UCSD-AML1 (cell line): ENCODE results near the gene L3MBTL1.
A peak's percentile ranks its signal among the peaks of the same experiment; 100 is the strongest.
"Not testable (repeated sequence)": the region's sequence is repeated elsewhere in the genome, so short reads cannot be mapped to it uniquely, and the experiment has no call there.

Experiments
- DNase-seq: peaks from one replicate; lab custom pipeline; 2025; ENCODE audit not compliant: unreplicated experiment; lab: John Stamatoyannopoulos, UW

Gene L3MBTL1

DNA sequence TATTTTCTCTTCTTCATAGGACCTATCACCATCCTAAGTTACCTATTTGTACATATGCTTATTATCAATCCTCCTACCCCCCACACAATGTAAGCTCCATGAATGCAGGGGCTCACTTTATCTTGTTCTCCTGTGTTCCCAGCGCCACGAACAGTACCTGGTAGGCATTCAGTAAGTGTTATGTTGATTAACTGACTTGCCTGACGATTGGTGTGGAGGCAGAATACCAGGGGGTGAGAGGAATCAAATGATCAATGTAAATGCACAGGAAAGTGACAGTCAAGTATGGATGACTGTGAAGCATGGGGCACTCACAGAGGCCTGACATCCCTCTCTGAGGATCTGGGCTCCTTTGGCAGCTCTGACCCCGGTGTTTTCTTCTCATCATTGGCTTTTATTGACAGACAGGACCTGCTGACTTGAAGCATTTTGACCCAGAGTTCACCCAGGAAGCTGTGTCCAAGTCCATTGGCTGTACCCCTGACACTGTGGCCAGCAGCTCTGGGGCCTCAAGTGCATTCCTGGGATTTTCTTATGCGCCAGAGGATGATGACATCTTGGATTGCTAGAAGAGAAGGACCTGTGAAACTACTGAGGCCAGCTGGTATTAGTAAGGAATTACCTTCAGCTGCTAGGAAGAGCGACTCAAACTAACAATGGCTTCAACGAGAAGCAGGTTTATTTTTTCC is 77.1 kb downstream of the L3MBTL1 start:
- no peak for DNase-seq

DNA sequence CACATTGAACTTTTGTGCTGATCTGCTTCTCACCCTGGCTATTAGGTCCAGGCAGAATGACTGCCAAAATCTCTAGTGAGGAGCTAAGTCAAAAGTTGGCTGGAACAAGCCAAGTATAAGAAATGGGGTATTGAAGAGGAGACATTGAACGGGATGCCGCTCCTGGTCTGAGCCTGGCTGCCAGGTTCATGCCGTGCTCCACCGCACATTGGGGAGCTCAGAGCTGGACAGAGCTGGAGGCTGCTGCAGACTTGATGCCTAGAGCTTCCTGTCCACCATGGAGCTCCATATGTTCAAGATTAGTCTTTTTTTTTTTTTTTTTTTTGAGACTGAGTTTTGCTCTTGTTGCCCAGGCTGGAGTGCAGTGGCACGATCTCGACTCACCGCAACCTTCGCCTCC is 79.1 kb downstream of the L3MBTL1 start:
- no peak for DNase-seq

DNA sequence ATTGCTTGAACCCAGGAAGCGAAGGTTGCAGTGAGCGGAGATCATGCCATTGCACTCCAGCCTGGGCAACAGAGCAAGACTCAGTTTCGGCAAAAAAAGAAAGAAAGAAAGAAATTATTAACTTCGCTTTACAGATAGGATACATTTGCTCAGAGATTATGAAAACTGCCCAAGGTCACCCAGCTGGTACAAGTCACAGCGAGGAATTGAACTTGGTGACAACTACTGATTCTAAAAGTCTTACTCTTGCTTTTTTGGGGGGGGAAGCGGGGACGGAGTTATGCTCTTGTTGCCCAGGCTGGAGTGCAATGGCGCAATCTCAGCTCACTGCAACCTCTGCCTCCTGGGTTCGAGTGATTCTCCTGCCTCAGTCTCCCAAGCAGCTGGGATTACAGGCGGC is 81.0 kb downstream of the L3MBTL1 start:
- DNase-seq: not testable (repeated sequence)

DNA sequence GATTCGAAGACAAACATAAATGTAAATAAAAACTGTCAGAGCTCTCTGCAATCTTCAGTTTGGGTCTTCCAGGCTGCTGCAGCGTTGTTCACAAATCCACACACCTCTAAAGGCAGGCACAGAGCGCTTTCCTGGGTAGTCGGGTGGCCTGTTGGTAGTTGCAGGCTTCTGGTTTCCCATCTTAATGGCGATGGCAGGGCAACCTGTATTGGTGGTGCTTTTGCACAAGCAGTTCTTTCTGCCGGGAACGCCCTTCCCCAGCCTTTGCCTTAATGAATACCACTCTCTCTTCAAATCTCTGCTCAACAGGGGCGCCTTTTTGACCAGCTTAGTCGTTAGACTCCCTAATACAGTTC is 82.5 kb downstream of the L3MBTL1 start:
- DNase-seq: no peak

DNA sequence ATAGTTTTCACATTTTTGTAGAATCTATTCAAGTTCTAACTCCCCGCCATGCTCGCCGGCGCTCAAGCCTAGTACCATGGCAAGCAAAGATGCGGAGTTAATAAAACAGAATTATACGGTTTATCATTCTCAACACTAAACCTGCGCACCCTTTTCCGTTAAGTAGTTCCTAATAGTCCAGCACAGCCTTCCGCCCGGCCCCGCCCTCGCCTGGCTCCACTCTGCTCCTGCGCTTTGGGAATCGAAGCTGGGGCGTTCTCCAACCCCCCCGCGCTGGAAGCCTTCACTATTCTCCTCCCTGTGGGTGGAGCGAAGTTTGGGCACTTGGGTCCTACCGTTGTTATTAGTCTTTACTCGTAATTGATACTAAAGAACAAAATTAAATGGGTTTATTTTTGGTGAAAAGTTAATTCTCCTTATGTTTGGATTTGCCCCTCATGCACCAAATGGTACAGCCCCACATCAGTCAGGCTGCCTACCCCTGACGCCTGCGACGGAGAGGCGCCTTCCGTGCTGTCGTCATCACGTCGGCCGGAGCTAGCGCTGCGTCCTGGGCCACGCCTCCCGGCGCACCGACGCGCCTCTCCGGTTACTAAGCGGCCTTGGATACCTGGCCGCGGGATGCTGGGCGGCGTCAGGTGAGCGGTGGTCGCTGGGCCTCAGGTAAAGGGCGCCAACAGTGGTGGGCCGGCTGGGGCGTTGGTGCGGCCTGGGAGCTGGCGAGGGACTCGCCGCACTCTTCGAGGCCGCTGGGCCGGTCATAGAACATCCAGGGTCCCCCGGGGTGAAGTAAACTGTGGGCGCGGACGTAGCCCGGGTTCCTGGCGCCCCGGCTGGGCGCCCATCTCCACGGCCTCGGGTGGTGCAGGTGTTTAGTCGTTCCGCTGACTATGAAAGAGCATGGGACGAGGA is 83.2 kb downstream of the L3MBTL1 start, which contains the start of gene IFT52:
TSS of gene IFT52 (plus strand) at position 546 of the 912 bp plus-strand sequence. CDS start 3,762 bp downstream, outside the sequence.
- DNase-seq: peak; percentile 90
